HG03175 (cell line): Measurements from ENCODE around the gene EGFL7.
"Not testable (repeated sequence)": the region's sequence is repeated elsewhere in the genome, so short reads cannot be mapped to it uniquely, and the experiment has no call there.

Experiments
- ATAC-seq: cut with Tn5 transposase; IDR thresholded peaks from one replicate; pipeline ENCODE4 v1.9.1; 2021; ENCODE audit warnings: mild to moderate bottlenecking, moderate library complexity; ENCODE audit not compliant: unreplicated experiment

The EGFL7 gene

GRCh38 chr9:136624184-136624951 lies 38.3 kb upstream of the EGFL7 start:
- no peak for ATAC-seq

GRCh38 chr9:136625101-136626065 lies 37.3 kb upstream of the EGFL7 start:
- no peak for ATAC-seq

GRCh38 chr9:136626066-136626725 lies 36.5 kb upstream of the EGFL7 start:
- no peak for ATAC-seq

GRCh38 chr9:136626740-136627642 lies 35.7 kb upstream of the EGFL7 start:
- no peak for ATAC-seq

GRCh38 chr9:136627703-136628102 lies 35.0 kb upstream of the EGFL7 start:
- no peak for ATAC-seq

- no peak for ATAC-seq
Observed at GRCh38 chr9:136628268-136628667, 34.4 kb upstream of the EGFL7 start.

GRCh38 chr9:136629001-136629878 lies 33.5 kb upstream of the EGFL7 start:
- no peak for ATAC-seq

- ATAC-seq = no peak
Observed at GRCh38 chr9:136629879-136630661, 32.6 kb upstream of the EGFL7 start.

GRCh38 chr9:136630662-136630992 lies 32.1 kb upstream of the EGFL7 start:
- ATAC-seq = no peak

- ATAC-seq = no peak
Observed at GRCh38 chr9:136631038-136632000, 31.4 kb upstream of the EGFL7 start.

- not testable (repeated sequence) for ATAC-seq
Observed at GRCh38 chr9:136632072-136632471, 30.6 kb upstream of the EGFL7 start.

GRCh38 chr9:136632491-136633106 lies 30.1 kb upstream of the EGFL7 start:
- not testable (repeated sequence) for ATAC-seq

- no peak for ATAC-seq
Observed at GRCh38 chr9:136634904-136635303, 27.8 kb upstream of the EGFL7 start.

- no peak for ATAC-seq
Observed at GRCh38 chr9:136640171-136641111, 22.3 kb upstream of the EGFL7 start.

- no peak for ATAC-seq
Observed at GRCh38 chr9:136642439-136642921, 20.2 kb upstream of the EGFL7 start.
